PC-9 (cell line): Measurements from ENCODE around the gene KLHDC7B. TPM values are rescaled to one million over a fixed set of nuclear protein-coding genes. Genes with fewer than 3 reads are reported as not detected.

Experiments
- BruUV-seq: library from RNA; stranded (reverse); fragments of 400-500 nt; replicated peaks from 2 replicates; lab custom pipeline; 2021; lab: Mats Ljungman, UMichigan
- CTCF ChIA-PET: fragments of 300-600 bp; sonication (Branson Sonifier 250); formaldehyde crosslinking; loops from one replicate; lab custom pipeline; 2022; ENCODE audit warnings: antibody characterized with exemption; lab: Charles Lee
- POLR2A ChIA-PET: fragments of 300-600 bp; sonication (Branson Sonifier 250); formaldehyde crosslinking; loops from one replicate; lab custom pipeline; 2022; ENCODE audit warnings: antibody characterized with exemption; ENCODE audit not compliant: unreplicated experiment; lab: Charles Lee
- DNase-seq, 2 experiments: peaks; one replicate each; pipeline versions ENCODE4 v3.0.0 to v3.0.0-alpha.2; 2015 to 2022; ENCODE audit warnings: mixed read lengths in 1 of 2
- H2AFZ ChIP-seq: fragments of 200-600 bp; sonication (generic); 2 replicates; pipeline ENCODE4 v1.8.1; 2017; ENCODE audit warnings: antibody characterized with exemption
- H3F3A ChIP-seq: fragments of 200-600 bp; sonication (generic); 2 replicates; pipeline ENCODE4 v1.8.1; 2017; ENCODE audit warnings: antibody characterized with exemption, mild to moderate bottlenecking, low read depth; ENCODE audit not compliant: insufficient read depth
- H3K27ac ChIP-seq: fragments of 200-600 bp; sonication (generic); 2 replicates; pipeline ENCODE4 v1.6.1; 2016; ENCODE audit warnings: mixed run types
- H3K27me3 ChIP-seq: fragments of 200-600 bp; sonication (generic); 2 replicates; pipeline ENCODE4 v1.6.1; 2016; ENCODE audit warnings: low read depth, mixed run types; ENCODE audit not compliant: insufficient read depth
- H3K36me3 ChIP-seq: fragments of 200-600 bp; sonication (generic); 2 replicates; pipeline ENCODE4 v1.6.1; 2016; ENCODE audit warnings: low read depth, mixed run types
- H3K4me1 ChIP-seq: fragments of 200-600 bp; sonication (generic); replicated peaks from 2 replicates; pipeline ENCODE4 v1.6.1; 2016; ENCODE audit warnings: mixed run types; ENCODE audit not compliant: insufficient read depth
- H3K4me2 ChIP-seq: fragments of 200-600 bp; sonication (generic); 2 replicates; pipeline ENCODE4 v1.6.1; 2017; ENCODE audit warnings: mixed run types
- H3K4me3 ChIP-seq: fragments of 200-600 bp; sonication (generic); 2 replicates; pipeline ENCODE4 v1.6.1; 2016; ENCODE audit warnings: mixed run types
- H3K79me2 ChIP-seq: fragments of 200-600 bp; sonication (generic); 2 replicates; pipeline ENCODE4 v1.6.1; 2017; ENCODE audit warnings: low read depth, mixed run types
- H3K9me2 ChIP-seq: fragments of 200-600 bp; sonication (generic); 2 replicates; pipeline ENCODE4 v1.8.1; 2017; ENCODE audit warnings: mild to moderate bottlenecking; ENCODE audit not compliant: insufficient read depth
- H3K9me3 ChIP-seq: fragments of 200-600 bp; sonication (generic); 2 replicates; pipeline ENCODE4 v1.8.1; 2016; ENCODE audit warnings: low read depth; ENCODE audit not compliant: insufficient read depth
- H4K20me1 ChIP-seq: fragments of 200-600 bp; sonication (generic); 2 replicates; pipeline ENCODE4 v1.8.1; 2017; ENCODE audit not compliant: insufficient read depth
- EZH2 ChIP-seq: fragments of 200-600 bp; sonication (generic); IDR thresholded peaks from 2 replicates; pipeline ENCODE4 v1.8.0; 2017; ENCODE audit warnings: antibody characterized with exemption, low read depth
- intact Hi-C: fragments of 100-400 bp; cut with micrococcal nuclease; formaldehyde crosslinking; loops from one replicate; pipeline ENCODE4 v1.10.0; 2022; ENCODE audit not compliant: unreplicated experiment
- total RNA-seq: library from RNA; stranded (reverse); gene quantifications from 2 replicates; pipeline ENCODE4 v1.2.3, GENCODE V29; 2021
- TF ChIP-seq, protein P1 (sequence below): fragments of 200-600 bp; sonication (generic); conservative IDR thresholded peaks from 2 replicates; pipeline ENCODE4 v1.6.1; 2017; ENCODE audit warnings: mixed run types, antibody characterized with exemption, mild to moderate bottlenecking, moderate library complexity

The KLHDC7B gene
- total RNA-seq, 1 experiment from 2014 or later: 0.72 TPM

DNA sequence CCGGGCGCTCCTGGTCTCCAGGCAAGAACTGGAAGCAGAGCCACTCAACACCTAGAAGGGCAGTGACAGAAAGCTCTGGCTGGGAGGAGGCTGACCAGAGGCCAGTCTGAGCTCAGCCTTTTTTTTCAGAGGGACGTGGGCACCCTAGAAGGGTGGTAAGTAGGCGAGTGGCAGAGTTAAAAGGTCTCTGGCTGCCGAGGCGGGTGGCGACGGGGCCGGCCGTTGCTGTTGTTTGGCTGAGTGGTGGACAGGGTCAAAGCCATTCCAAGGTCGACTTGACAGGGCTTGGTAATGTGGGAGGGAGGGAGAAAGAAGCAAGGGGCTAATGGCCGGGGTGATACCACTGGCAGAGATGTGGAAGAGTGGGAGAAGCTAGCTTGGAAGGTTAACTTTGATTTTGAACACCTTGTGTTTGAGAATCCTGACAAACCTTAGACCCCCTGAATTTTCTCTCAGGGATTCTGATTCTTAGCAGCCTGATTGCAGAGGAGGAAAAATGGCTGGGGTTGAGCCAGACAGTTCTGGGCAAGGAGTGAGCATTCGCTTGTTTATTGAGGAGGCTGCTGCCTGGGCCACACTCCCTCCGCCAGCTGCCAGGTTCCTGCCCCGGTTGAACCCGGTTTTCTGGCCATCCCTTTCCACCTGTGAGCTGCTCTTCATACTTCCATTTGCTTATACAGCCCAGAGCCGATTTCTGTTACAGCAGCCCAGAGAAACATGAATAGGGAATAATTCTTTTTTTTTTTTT, 17.9 kb downstream of the KLHDC7B start:
- no peak for DNase-seq
- no peaks in the 10 kb centered on the region for H3K9me3 ChIP-seq
- H3K27ac ChIP-seq: no peak overlapping the region
- BruUV-seq: no TSS peak
- CTCF ChIA-PET: interaction anchor here (0.5 to 1.6 kb wide), 8 partner anchors 18 to 311 kb away, joined by 3 to 14 read pairs (median 5); partner anchors contain the start of genes KLHDC7B, LMF2, NCAPH2 and SCO2
- no peaks in the 10 kb centered on the region for H3K9me2 ChIP-seq
- intact Hi-C loops: loop anchor here (1.0 to 2.0 kb wide), 2 partner anchors 19 to 33 kb away; partner anchors contain the start of genes CHKB and TYMP
- peak overlapping the region; percentile 83 for H3K4me2 ChIP-seq
- POLR2A ChIA-PET: interaction anchor here (0.6 to 1.1 kb wide), 3 partner anchors 12 to 31 kb away, joined by 3 to 18 read pairs (median 5); no protein-coding TSS in a partner anchor
- TF ChIP-seq EZH2: no peak
- TF ChIP-seq, protein P1, sequence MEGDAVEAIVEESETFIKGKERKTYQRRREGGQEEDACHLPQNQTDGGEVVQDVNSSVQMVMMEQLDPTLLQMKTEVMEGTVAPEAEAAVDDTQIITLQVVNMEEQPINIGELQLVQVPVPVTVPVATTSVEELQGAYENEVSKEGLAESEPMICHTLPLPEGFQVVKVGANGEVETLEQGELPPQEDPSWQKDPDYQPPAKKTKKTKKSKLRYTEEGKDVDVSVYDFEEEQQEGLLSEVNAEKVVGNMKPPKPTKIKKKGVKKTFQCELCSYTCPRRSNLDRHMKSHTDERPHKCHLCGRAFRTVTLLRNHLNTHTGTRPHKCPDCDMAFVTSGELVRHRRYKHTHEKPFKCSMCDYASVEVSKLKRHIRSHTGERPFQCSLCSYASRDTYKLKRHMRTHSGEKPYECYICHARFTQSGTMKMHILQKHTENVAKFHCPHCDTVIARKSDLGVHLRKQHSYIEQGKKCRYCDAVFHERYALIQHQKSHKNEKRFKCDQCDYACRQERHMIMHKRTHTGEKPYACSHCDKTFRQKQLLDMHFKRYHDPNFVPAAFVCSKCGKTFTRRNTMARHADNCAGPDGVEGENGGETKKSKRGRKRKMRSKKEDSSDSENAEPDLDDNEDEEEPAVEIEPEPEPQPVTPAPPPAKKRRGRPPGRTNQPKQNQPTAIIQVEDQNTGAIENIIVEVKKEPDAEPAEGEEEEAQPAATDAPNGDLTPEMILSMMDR: no peak
- H3K4me3 ChIP-seq: peak overlapping the region; percentile 70
- H3K79me2 ChIP-seq: no peaks in the 10 kb centered on the region
- H3K27me3 ChIP-seq: no peaks in the 10 kb centered on the region
- no peaks in the 10 kb centered on the region for H4K20me1 ChIP-seq
- H3K36me3 ChIP-seq: no peaks in the 10 kb centered on the region
- peaks cover 17% of the 10 kb centered on the region for H3K4me1 ChIP-seq
- H3F3A ChIP-seq: peaks cover 24% of the 10 kb centered on the region; the same call in 1 of the 2 replicates
- H2AFZ ChIP-seq: peak overlapping the region; percentile 91

DNA sequence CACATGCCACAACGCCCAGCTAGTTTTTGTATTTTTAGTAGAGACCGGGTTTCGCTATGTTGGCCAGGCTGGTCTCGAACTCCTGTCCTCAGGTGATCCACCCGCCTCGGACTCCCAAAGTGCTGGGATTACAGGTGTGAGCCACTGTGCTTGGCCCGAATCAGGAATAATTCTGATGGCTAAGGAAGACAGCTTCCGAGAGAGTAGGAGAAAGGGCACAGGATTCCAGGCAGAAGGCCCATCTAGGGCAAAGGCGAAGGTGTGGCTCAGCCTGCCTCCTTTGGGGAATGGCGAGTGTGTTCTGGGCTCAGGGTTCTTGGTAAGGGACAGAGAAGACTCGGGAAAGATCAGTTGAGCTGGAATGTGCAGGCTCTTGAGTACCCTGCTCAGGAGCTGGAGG, 18.6 kb downstream of the KLHDC7B start:
- Histone ChIP-seq H3K9me2 (no peaks in the 10 kb centered on the region), H3K4me1 (peaks cover 17% of the 10 kb centered on the region), H4K20me1 (no peaks in the 10 kb centered on the region), H3K4me3 (no peak overlapping the region; the same call in 1 of the 2 replicates), H3K9me3 (no peaks in the 10 kb centered on the region), H3F3A (peaks cover 24% of the 10 kb centered on the region; the same call in 1 of the 2 replicates), H2AFZ (no peak overlapping the region), H3K79me2 (no peaks in the 10 kb centered on the region), H3K27me3 (no peaks in the 10 kb centered on the region), H3K36me3 (peaks cover 4% of the 10 kb centered on the region; the same call in 1 of the 2 replicates), H3K4me2 (peak overlapping the region; percentile 83), H3K27ac (no peak overlapping the region)
- intact Hi-C loops: no loop called here
- no TSS peak for BruUV-seq
- CTCF ChIA-PET: no interaction called here
- POLR2A ChIA-PET: no interaction called here
- TF ChIP-seq, protein P1: no peak
- TF ChIP-seq EZH2: no peak
- DNase-seq: no peak

DNA sequence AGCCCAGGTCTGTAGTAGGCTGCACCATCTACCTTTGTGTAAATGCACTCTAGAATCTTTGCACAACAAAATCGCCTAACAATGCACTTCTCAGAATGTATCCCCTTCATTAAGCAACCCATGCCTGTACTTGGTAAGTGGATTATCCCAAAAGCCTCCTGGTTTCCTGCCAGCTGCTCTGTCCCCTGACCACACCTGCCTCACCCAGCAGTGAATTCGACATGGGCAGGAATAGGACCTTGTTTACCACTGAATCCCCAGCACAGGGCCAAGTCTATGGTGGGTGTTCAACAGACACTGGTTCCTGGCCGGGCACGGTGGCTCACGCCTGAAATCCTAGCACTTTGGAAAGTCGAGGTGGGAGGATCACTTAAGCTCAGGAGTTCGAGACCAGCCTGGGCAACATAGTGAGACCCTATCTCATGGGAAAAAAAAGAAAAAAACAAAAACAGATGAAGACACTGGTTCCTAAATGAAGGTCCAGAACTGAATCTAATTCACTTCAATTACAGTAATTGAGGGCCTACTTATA, 22.1 kb downstream of the KLHDC7B start:
- no peaks in the 10 kb centered on the region for H3K9me3 ChIP-seq
- H3K4me2 ChIP-seq: no peak overlapping the region
- H3K27ac ChIP-seq: no peak overlapping the region
- ChIA-PET CTCF (no interaction called here), POLR2A (no interaction called here)
- peaks cover 24% of the 10 kb centered on the region; the same call in 1 of the 2 replicates for H3F3A ChIP-seq
- H3K36me3 ChIP-seq: peaks cover 21% of the 10 kb centered on the region; the same call in 1 of the 2 replicates
- H3K4me1 ChIP-seq: peaks cover 17% of the 10 kb centered on the region
- no peak overlapping the region for H3K4me3 ChIP-seq
- H3K27me3 ChIP-seq: no peaks in the 10 kb centered on the region
- no peaks in the 10 kb centered on the region for H3K79me2 ChIP-seq
- intact Hi-C loops: no loop called here
- TF ChIP-seq, protein P1: no peak
- no peak for TF ChIP-seq EZH2
- no peaks in the 10 kb centered on the region for H3K9me2 ChIP-seq
- no peaks in the 10 kb centered on the region for H4K20me1 ChIP-seq
- BruUV-seq: no TSS peak
- no peak for DNase-seq
- no peak overlapping the region for H2AFZ ChIP-seq
